Left renal pelvis (tissue), 4 donors: Measurements from ENCODE around the gene KIAA1549. TPM values are rescaled to one million over a fixed set of nuclear protein-coding genes. Genes with fewer than 3 reads are reported as not detected.
"Not testable (repeated sequence)": the region's sequence is repeated elsewhere in the genome, so short reads cannot be mapped to it uniquely, and the experiment has no call there.

Experiments used
- DNase-seq, 4 donors: peaks; one replicate each; pipeline ENCODE4 v3.0.0-alpha.2; 2013; ENCODE audit warnings: low read depth in 4 of 4, low spot score in 3 of 4
- polyA plus RNA-seq, 4 donors: library from polyadenylated mRNA; unstranded; fragments of 120-200 nt; gene quantifications; one replicate each; pipeline ENCODE4 v1.2.1, GENCODE V29; 2013; ENCODE audit not compliant: insufficient read length in 4 of 4

The KIAA1549 gene
- 10 to 100 TPM; 12.4 to 14.4 (median 13.3) TPM for polyA plus RNA-seq

DNA sequence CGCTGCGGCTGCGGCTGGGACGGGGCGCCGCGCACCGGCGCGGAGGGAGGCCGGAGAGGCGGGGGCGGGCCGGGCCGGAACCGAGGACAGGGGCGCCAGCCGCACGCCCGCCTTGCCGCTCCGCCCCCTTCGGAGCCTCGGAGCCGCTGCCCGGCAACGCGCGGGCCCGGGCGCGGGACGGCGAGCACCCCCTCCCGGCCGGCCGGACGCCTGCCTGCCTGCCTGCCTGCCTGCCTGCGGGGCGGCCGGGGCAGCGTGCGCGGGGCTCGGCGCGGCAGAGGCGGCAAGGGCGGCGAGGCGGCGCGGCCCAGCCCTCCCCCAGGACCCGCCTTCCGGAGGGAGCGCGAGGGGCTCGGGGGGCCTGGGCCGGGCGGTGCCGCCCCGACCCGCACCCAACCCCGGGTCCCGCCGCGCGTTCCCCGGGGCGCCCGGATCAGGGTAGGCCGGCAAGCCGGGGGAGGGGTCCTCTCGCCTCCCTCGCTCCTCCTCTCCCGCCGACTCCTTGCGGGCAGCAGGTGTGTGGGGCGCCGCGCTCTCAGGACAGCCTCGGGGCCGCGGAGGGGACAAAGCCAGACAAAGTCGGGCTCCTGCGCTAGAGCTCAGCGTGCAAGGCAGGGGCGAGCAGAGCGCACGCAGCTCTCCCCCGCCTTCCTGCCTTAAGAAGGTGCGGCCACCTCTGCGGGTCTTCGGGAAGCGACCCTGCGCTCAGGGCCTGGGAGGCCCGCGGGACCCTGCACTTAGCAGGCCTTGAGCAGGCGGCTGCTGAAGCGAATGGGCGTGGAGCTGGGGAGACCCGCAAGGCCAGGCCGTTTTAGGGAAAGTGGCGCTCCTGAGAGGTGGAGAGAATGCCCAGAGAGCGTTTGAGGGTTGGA is at the start of gene KIAA1549:
KIAA1549 (minus strand) TSS at position 58 of the 872 bp plus-strand sequence. CDS start 120 bp downstream, outside the sequence.
- DNase-seq: peak in 1 of 4 donors; percentile 48

DNA sequence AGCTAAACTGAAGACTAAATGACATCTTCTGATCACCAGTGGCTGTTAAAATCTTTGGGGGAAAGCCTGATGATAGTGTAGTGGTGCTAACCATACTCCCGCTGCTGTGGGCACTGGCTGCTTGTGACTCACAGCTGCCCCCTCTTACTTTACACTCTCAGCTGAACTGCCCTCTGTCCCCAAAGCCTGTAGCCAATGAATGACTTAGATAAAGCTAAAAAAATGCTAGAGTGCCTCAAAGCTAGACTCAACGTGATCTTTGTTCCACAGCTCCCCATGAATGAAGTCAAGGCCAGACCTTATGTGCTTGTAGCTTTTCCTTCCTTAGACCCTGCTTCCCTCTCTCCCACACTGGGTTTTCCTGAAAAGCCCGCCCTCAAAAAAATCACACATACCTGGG is 48.2 kb upstream of the KIAA1549 start:
- DNase-seq: no peak

DNA sequence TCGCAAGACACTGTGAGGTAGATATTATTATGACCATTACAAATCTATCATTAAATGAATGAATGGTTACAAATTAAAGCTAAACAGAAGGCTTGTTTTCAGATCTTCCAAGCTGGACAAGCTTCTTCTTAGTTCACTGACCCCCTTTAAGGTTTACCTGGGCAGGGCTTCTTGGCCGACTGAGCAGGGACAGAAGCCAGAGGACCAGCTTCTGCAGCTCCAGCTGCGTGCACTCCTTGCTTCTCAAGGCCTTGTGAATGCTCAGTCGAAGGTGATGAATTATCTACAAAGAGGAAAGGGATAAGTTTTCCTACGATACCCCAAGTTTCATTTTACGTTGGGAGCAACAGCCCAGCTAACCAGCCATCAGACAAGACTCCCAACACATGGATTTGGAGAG is 45.4 kb upstream of the KIAA1549 start:
- no peak for DNase-seq

DNA sequence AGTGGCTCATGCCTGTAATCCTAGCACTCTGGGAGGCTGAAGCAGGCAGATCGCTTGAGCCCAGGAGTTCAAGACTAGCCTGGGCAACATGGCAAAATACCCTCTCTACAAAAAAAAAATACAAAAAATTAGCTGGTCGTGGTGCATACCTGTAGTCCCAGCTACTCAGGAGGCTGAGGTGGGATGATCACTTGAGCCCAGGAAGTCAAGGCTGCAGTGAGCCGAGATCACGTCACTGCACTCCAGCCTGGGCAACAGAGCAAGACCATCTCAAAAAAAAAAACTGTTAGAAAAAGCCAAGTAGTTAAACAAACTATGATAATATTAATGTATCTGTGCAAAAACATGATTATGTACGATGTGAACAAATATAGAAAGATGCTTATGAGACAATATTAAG is 44.7 kb upstream of the KIAA1549 start:
- not testable (repeated sequence) for DNase-seq

DNA sequence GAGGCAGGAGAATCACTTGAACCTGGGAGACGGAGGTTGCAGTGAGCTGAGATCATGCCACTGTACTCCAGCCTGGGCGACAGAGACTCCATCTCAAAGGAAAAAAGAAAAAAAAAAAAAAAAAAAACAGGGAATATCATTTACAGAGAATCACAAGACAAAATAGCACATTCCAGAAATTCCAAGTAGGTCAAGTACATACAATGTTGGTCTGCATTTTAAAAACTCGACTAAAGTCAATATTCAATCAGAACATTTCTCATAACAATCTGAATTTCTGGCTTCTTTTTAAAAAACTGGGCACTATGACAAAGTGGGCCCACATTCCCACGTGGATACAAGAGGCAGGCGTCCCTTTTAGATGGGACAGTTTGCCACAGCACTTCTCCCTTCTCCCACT is 41.9 kb upstream of the KIAA1549 start:
- no peak for DNase-seq

DNA sequence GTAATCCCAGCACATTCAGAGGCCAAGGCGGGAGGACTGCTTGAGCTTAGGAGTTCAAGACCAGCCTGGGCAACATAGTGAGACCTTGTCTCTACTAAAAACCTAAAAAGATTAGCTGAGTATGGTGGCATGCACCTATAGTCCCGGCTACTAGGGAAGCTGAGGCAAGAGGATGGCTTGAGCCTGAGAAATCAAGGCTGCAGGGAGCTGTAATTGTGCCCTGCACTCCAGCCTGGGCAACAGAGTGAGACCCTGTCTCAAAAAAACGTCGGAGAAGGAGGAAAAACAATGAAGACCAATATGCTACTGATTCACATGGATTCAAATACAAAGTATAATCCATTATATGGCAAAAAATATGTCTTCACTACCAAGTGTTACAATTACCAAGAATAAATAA is 41.1 kb upstream of the KIAA1549 start:
- DNase-seq: no peak

DNA sequence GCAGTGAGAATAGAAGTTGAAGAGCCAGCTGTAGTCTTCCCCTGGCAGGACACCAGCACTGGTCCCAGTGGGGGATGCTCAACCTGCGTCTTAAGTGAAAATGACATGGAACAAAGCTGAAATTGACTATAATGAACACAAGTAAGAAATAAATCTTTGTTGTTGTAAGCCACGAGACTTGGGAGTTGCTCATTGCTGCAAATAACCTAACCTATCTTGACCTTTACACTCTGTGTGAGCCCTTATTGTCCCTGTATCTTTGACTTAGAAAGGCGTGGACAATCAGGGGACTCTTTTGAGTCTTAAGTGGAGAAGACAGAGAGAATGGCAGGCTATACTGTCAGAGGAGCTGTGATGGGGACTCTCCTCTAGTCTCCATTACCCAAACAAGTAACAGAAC is 37.7 kb upstream of the KIAA1549 start:
- no peak for DNase-seq

DNA sequence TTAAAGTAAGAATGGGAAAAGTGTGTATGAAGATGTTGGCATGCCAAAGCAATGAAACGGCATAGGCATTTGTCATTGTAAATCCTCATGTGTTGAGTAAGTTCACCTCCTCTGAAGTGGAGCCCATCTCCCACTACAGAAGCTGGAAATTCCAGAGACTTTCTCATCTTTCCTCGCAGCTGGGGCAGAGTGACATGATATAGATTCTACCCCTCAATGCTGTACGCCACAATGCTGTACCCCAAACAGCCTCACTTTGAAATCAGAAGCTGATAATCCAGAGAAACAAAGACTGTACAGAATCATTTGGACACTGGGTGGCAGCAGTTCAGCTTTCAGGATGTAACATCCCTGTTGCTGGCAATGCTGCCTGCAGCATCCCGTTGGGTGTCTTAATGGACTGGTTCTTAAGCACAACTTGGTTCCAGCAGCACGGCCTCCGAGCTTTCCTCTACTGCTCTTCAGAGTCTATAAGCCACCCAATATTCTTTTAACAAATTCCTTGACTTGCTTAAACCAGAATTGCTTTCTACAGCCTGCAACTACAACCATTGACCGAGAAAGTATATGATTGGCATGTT is 35.8 kb upstream of the KIAA1549 start:
- DNase-seq: peak; percentile 12 to 40 (median 31)

DNA sequence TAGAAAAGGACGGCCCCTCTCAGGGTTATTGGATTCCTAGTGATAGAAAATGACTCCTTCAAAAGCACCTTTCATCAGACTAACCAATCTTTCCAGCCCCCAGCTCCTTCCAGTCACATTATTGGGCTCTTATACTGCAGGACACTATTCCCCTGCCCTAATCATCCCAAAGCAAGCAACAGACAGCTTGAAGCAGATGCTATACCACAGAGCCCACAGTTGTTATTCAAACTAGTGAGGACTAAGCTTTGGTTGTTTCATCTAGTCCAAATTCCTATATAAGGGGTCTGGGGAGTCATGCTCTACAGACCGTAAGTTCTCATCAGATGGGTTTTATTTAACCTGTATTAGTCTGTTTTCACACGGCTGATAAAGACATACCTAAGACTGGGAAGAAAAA is 30.2 kb upstream of the KIAA1549 start:
- no peak for DNase-seq

DNA sequence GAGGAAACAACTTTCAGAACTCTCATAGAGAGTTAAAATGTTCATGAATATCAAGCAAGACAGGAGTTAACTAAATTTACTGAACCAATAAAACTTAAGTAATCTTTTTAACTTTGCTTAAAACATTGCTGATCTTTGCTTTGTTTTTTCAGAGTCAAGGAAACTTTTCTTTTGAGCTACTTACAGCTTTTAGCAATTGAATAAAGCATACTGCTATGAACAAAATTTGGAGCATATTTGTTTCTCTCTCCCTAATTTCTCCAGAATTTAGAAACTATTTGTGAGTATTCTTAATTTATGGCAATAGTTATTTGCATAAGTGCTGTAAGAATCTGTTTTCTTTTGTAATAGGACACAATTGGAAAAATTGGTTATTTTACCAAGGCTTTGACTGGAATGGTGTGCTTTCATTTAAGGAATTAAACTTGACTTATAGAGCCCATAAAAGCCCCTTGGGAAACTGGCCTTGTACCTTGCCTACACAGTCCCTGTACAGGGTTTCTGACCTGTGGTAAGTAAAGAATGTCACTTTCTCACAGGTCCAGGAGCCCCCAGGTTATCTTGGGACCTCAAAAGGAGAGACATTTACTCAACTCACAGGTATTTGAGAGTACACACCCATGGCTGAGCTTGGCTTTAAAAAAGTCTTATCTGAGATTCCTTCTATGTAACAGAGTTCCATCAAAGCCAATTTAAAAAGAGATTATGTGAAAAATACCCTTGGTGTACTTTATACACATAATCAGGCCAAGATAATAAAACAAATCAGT is 23.3 kb upstream of the KIAA1549 start:
- no peak for DNase-seq

DNA sequence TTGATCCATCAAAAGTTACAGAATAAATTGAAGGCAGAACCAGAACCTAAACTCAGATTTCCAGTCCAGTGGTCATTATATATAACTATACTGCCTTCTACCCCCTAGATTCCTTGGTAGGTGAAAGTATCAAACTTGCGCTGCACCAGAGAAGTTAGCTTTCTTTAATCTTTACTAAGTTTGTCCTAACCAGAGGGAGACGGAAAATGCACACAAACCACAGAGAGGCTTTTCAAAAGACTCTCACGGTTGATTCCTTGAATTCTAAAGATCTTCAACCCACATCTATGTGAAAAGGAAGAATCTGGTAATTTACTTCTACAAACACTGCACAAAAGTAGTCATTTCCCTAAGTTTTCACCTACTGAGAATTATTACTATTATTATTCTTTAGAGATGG is 18.2 kb upstream of the KIAA1549 start:
- no peak for DNase-seq

DNA sequence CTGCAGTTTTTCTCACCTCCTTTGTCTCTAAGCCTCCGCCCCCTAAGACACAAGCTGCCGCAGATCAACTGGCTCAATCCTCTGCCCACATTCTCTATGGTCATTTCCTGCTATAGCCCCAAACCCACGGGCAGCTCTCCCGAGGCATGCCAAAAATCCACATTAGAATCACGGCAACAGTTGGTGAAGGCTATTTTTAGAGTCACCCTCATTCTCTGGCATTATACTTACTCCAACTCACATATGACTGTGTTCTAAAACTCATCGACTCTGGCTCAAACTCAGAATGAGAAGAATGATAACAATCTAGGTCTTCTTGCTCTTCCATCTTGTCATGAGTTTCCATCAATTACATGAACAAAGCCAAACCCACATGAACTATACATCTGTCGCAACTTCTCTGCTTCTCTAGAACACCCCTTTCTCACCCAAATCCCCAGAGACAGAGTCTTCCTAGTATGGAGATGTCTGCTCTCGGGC is 10.9 kb upstream of the KIAA1549 start:
- no peak for DNase-seq

DNA sequence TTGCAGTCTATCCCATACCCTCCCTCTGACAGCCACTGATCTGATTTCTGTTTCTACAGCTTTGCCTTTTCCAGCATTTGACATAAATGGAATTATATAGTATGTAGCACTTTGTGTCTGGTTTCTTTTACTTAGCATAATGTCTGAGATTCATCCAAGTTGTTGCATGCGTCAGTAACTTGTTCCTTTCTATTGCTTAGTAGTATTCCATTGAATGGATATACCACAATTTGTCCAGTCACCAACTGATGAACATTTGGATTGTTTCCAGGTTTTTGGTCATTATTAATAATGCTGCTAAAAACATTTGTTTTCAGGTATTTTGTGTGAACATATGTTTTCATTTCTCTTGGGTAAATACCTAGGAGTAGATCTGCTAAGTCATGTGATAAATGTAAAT is 6.5 kb upstream of the KIAA1549 start:
- no peak for DNase-seq

DNA sequence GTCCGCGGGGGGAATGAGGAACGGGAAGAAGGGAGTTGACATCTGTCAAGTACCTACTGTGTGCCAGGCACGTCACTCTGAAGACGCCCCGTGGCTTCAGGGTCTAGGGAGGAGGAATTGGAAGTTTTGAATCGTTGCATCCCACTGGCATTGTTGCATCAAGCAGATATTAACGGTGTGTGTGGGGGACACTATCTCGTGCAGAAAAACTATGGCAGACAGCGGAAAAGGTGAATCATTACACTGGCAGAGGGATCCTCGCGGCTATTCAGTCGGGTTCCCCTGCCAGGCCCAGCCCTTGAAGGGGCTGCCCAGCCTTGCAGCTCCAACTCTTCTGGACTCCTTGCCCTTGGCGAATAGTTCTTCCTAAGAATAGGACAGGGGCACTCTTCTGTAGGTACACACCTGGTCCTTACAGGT is 1.0 kb upstream of the KIAA1549 start:
- DNase-seq: no peak

DNA sequence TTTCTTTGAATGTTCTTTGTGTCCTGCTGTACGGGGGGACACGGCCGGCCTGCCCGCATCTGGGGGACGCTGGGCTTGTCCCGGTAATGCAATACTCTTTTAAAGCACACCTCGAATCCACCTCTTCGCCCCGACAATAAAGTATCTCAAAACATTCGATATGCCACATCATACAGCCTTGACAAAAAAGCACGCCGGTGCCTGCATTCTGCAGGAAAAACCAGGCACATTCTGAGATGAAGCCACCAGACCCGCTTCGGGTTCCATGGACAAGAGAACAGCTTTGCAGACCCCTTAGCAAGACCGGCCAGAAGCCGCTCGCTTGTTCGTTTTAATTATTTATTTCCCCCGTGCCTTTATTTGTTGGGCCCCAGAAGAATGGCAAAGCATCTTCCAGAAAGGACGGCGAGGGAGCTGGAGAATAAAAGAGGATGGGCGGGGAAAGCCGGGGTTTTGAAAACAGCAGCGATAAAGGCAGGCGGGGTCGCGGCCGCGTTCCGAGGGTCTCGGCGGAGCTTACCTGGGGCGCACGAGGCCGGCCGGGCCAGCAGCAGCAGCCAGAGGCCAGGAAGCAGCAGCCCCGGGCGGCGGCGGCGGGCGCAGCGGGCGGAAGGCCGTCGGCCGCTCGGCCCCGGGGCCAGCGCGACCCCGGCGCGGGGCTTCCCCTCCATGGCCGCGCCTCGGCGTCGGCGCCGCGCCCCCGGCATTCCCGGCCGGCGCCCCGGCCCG is 462 bp downstream of the KIAA1549 start:
- no peak for DNase-seq

DNA sequence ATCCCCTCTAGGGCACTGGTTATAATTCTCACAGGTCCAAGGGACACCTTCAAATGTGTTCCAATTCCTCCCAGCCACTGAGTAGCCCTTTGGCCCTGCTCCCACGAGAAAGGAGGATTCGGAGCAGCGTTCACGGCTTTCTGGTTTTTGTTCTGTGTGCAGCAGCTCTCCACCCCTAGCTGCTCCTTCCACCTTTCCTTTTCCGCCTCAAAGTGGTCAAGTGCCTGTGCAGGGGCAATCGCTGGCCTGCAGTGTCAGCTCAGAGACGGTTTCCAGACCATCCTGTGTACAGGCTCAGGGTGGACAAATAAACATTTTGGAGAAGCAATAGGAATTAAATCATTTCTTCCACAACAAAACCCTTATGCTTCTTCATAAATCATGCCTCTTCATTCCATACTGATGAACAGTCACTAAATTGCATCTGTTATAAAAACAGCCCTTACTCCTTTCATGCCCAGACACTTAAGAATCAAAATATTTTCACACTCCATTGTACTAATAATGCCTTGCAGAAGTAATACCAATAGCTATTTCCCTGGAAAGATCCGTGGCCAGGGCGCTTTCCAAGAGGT is 1.1 kb downstream of the KIAA1549 start:
- no peak for DNase-seq

DNA sequence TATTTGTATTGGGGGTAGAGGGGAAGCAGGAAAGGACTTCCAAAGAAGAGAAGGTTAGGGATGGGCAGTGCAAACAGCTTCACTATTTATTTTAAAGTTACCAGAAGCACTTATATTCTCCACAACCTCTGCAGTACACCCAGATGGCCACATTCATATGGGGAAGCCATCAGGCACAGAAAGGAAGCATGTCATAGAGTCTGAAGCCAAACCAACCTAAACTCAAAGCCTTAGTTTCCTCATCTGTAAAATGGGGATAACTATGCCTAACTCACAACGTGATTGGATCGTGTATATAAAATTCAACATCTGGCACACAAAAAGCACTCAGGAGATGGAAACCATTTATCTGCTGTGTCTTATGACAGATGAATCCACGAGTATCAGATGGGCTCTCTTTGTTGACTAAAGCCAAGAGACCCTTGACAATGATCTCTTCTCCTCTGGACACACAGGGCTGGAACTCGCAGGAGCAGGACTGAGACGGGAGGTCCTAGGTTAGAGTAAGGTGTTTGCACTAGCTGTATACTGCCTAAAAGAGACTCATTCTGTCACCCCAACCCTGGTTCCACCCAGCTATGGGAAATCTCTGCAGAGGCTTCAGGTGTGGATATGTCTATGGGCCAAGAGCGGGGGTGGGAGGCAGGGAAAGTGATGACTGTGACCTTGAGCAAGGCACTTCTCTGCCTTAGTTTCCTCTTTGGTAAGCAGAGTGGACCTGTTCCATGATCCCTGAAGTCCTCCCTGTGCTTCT is 1.8 kb downstream of the KIAA1549 start:
- DNase-seq: no peak

DNA sequence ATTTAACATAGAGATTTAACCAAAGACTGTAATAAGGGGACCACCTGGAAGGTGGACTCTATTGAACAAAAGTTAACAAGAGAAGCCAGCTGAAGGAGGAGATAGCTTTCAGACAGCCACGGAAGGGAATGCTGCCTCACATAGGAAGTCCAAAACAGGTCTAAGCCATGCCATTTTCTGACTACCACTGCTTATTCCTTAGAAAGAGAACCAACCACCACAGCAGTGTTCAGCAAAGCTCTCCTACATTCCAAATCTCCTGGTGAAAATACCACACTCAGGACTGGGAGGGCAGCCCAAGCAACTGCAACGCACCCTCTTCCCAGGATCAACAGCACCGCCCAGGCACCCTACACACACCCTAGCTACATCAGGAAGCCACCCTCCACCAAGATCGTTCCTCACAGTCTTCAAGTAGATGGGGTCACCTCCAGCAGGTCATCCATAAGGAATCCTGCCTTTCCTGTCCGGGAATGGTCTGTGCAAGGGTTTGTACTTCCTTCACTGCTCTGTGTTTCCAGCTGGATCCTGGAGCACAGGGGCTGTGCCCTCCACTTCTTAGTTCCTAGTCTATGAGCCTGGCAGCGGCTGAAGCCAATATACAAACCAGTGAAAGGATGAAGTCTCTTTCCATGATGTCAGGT is 2.5 kb downstream of the KIAA1549 start:
- DNase-seq: no peak

DNA sequence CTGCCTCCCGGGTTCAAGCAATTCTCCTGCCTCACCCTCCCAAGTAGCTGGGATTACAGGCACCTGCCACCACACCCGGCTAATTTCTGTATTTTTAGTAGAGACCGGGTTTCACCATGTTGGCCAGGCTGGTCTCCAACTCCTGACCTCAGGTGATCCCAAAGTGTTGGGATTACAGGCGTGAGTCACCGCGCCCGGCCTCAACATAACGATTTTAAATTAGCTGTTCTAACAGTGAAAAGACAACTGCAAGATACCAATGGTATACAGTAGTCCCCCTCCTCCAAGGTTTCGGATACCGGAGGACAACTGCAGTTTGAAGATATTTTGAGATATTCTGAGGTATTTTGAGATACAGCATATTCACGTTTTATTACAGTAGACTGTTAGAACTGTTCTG is 5.0 kb downstream of the KIAA1549 start:
- DNase-seq: not testable (repeated sequence)
